HEK293 (cell line): ENCODE data around the gene AGAP1.

ENCODE experiments used
- CTCF ChIA-PET: fragments of 350-600 bp; formaldehyde crosslinking; extraction: SDS; loops from one replicate; lab custom pipeline; 2021; ENCODE audit warnings: antibody characterized with exemption; lab: Yijun Ruan, JAX
- POLR2A ChIA-PET: fragments of 300-600 bp; formaldehyde crosslinking; extraction: SDS; loops from one replicate; lab custom pipeline; 2020; ENCODE audit warnings: antibody characterized with exemption, inconsistent platforms; lab: Yijun Ruan, JAX
- H3K27ac ChIP-seq: fragments of 200-500 bp; sonication (Bioruptor generic); 2 replicates; pipeline ENCODE4 v1.5.1; 2014; ENCODE audit warnings: low read depth, low read length, control low read depth, inconsistent platforms; ENCODE audit errors: extremely low read depth
- H3K36me3 ChIP-seq, 2 experiments: fragments of 200-500 bp in 1 of 2; sonication (Bioruptor generic) in 1 of 2; 1 replicate in 1 of 2; 2 replicates in 1 of 2; pipeline ENCODE4 v1.5.1; 2014 to 2017; ENCODE audit warnings: inconsistent platforms in 2 of 2, low read length in 2 of 2; ENCODE audit not compliant: control insufficient read depth in 2 of 2, insufficient read depth in 1 of 2
- H3K4me1 ChIP-seq: fragments of 200-500 bp; sonication (Bioruptor generic); 2 replicates; pipeline ENCODE4 v1.5.1; 2014; ENCODE audit warnings: mild to moderate bottlenecking, low read length, inconsistent platforms; ENCODE audit not compliant: control insufficient read depth, insufficient read depth
- H3K4me3 ChIP-seq: 2 replicates; pipeline ENCODE4 v1.5.1; 2011; ENCODE audit warnings: low read depth, mild to moderate bottlenecking, control low read depth, low read length, moderate library complexity
- H3K9me3 ChIP-seq: fragments of 200-500 bp; sonication (Bioruptor generic); 2 replicates; pipeline ENCODE4 v1.5.1; 2014; ENCODE audit warnings: low read depth, low read length, inconsistent platforms; ENCODE audit not compliant: control insufficient read depth, insufficient read depth
- FEZF1 ChIP-seq: fragments of 450-650 bp; formaldehyde crosslinking; IDR thresholded peaks from 2 replicates; pipeline ENCODE4 v1.5.1; 2016; ENCODE audit warnings: missing biosample characterization, missing genetic modification characterization
- GFI1B ChIP-seq: fragments of 450-650 bp; formaldehyde crosslinking; IDR thresholded peaks from 2 replicates; pipeline ENCODE4 v1.5.1; 2016; ENCODE audit warnings: missing biosample characterization, missing genetic modification characterization
- HOXD13 ChIP-seq: sonication (generic); formaldehyde crosslinking; IDR thresholded peaks from 2 replicates; pipeline ENCODE4 v1.8.0; 2022; ENCODE audit warnings: missing genetic modification reagents, borderline replicate concordance
- OSR2 ChIP-seq: fragments of 450-650 bp; formaldehyde crosslinking; IDR thresholded peaks from 2 replicates; pipeline ENCODE4 v1.5.1; 2016; ENCODE audit warnings: missing biosample characterization, missing genetic modification characterization
- ZBTB17 ChIP-seq: fragments of 450-650 bp; formaldehyde crosslinking; IDR thresholded peaks from 2 replicates; pipeline ENCODE4 v1.5.1; 2016; ENCODE audit warnings: missing biosample characterization, missing genetic modification characterization
- ZNF114 ChIP-seq: fragments of 450-650 bp; formaldehyde crosslinking; IDR thresholded peaks from 2 replicates; pipeline ENCODE4 v1.5.0; 2017; ENCODE audit warnings: missing biosample characterization, missing genetic modification characterization
- ZNF184 ChIP-seq: fragments of 450-650 bp; IDR thresholded peaks from 2 replicates; pipeline ENCODE4 v1.5.1; 2018; ENCODE audit warnings: missing biosample characterization, mild to moderate bottlenecking, missing genetic modification characterization
- ZNF24 ChIP-seq: fragments of 450-650 bp; formaldehyde crosslinking; IDR thresholded peaks from 2 replicates; pipeline ENCODE4 v1.5.1; 2016; ENCODE audit warnings: missing biosample characterization, missing genetic modification characterization
- ZNF654 ChIP-seq: fragments of 450-650 bp; formaldehyde crosslinking; IDR thresholded peaks from 2 replicates; pipeline ENCODE4 v1.5.1; 2016; ENCODE audit warnings: low read depth, missing biosample characterization, missing genetic modification characterization
- ZNF658 ChIP-seq: fragments of 450-650 bp; formaldehyde crosslinking; IDR thresholded peaks from 2 replicates; pipeline ENCODE4; 2016; ENCODE audit warnings: missing biosample characterization, missing genetic modification characterization
- ZNF660 ChIP-seq: fragments of 450-650 bp; IDR thresholded peaks from 2 replicates; pipeline ENCODE4 v1.5.1; 2018; ENCODE audit warnings: missing biosample characterization, mild to moderate bottlenecking, missing genetic modification characterization
- ZNF843 ChIP-seq: fragments of 450-650 bp; formaldehyde crosslinking; IDR thresholded peaks from 2 replicates; pipeline ENCODE4 v1.5.1; 2016; ENCODE audit warnings: missing biosample characterization, missing genetic modification characterization
- ZSCAN16 ChIP-seq: fragments of 450-650 bp; formaldehyde crosslinking; IDR thresholded peaks from 2 replicates; pipeline ENCODE4 v1.5.1; 2016; ENCODE audit warnings: missing biosample characterization, missing genetic modification characterization
- TF ChIP-seq, protein P1 (sequence below): fragments of 450-650 bp; formaldehyde crosslinking; IDR thresholded peaks from 2 replicates; pipeline ENCODE4 v1.5.1; 2016; ENCODE audit warnings: missing biosample characterization, missing genetic modification characterization
- TF ChIP-seq, protein P2 (sequence below): IDR thresholded peaks from 2 replicates; pipeline ENCODE4 v1.6.1; 2011; ENCODE audit warnings: mild to moderate bottlenecking, low read depth, low read length, borderline replicate concordance
- TF ChIP-seq, protein P3 (sequence below): fragments of 450-650 bp; formaldehyde crosslinking; IDR thresholded peaks from 2 replicates; pipeline ENCODE4 v1.5.1; 2016; ENCODE audit warnings: missing biosample characterization, missing genetic modification characterization
- TF ChIP-seq, protein P4 (sequence below): fragments of 450-650 bp; formaldehyde crosslinking; IDR thresholded peaks from 2 replicates; pipeline ENCODE4 v1.5.1; 2017; ENCODE audit warnings: missing biosample characterization, missing genetic modification characterization
- TF ChIP-seq, protein P5 (sequence below): fragments of 450-650 bp; formaldehyde crosslinking; IDR thresholded peaks from 2 replicates; pipeline ENCODE4 v1.5.1; 2016; ENCODE audit warnings: missing biosample characterization, missing genetic modification characterization
- TF ChIP-seq, protein P6 (sequence below): fragments of 450-650 bp; formaldehyde crosslinking; conservative IDR thresholded peaks from 2 replicates; pipeline ENCODE4 v1.5.1; 2016; ENCODE audit warnings: low read depth, missing biosample characterization, missing genetic modification characterization

The AGAP1 gene

DNA sequence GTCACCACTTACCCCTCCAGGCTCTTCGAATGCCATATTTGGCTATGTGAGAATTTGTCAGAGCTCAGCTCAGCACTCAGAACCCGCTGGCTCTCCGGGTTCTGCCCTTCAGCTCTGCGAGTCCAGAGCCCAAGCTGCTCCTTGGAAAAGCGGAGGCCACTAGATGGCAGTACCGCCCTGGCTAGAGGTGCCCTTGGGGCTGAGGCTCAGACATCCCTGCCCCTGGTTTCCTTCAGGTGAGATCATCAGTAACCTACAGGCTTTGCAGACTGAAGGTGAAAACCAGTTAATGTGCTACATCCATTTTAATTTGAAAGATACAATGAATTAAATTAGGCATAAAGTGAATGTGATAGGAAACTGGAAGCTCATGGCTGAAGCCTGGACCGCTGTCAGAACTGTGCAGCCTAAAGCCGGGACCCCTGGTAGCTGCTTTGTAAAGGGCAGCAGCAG is 285.6 kb downstream of the AGAP1 start:
- POLR2A ChIA-PET: interaction anchor here (0.8 to 1.2 kb wide), 2 partner anchors 13 to 401 kb away, joined by 3 read pairs; no protein-coding TSS in a partner anchor
- no peak overlapping the region for H3K4me3 ChIP-seq
- H3K36me3 ChIP-seq: no peaks in the 10 kb centered on the region
- no peak for TF ChIP-seq GFI1B (tag by site-specific recombination)
- no peak for TF ChIP-seq ZNF184
- TF ChIP-seq, protein P1, sequence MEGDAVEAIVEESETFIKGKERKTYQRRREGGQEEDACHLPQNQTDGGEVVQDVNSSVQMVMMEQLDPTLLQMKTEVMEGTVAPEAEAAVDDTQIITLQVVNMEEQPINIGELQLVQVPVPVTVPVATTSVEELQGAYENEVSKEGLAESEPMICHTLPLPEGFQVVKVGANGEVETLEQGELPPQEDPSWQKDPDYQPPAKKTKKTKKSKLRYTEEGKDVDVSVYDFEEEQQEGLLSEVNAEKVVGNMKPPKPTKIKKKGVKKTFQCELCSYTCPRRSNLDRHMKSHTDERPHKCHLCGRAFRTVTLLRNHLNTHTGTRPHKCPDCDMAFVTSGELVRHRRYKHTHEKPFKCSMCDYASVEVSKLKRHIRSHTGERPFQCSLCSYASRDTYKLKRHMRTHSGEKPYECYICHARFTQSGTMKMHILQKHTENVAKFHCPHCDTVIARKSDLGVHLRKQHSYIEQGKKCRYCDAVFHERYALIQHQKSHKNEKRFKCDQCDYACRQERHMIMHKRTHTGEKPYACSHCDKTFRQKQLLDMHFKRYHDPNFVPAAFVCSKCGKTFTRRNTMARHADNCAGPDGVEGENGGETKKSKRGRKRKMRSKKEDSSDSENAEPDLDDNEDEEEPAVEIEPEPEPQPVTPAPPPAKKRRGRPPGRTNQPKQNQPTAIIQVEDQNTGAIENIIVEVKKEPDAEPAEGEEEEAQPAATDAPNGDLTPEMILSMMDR (tag by site-specific recombination): peak; percentile 55; the same call in 1 of the 2 replicates
- peak; percentile 65 for TF ChIP-seq ZBTB17 (tag by site-specific recombination)
- peak; percentile 53; the same call in 1 of the 2 replicates for TF ChIP-seq ZNF660 (tag by site-specific recombination)
- no peak for TF ChIP-seq HOXD13 (CRISPR knock-in tag)
- TF ChIP-seq, protein P2, sequence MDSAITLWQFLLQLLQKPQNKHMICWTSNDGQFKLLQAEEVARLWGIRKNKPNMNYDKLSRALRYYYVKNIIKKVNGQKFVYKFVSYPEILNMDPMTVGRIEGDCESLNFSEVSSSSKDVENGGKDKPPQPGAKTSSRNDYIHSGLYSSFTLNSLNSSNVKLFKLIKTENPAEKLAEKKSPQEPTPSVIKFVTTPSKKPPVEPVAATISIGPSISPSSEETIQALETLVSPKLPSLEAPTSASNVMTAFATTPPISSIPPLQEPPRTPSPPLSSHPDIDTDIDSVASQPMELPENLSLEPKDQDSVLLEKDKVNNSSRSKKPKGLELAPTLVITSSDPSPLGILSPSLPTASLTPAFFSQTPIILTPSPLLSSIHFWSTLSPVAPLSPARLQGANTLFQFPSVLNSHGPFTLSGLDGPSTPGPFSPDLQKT: no peak
- TF ChIP-seq ZNF654: peak; percentile 91
- no peak for TF ChIP-seq ZNF114
- TF ChIP-seq ZSCAN16: peak; percentile 97
- no peak for TF ChIP-seq ZNF658 (tag by site-specific recombination)
- H3K9me3 ChIP-seq: no peaks in the 10 kb centered on the region
- no peak overlapping the region for H3K27ac ChIP-seq
- CTCF ChIA-PET: interaction anchor here (0.6 to 6.8 kb wide), 46 partner anchors 8 to 1295 kb away, joined by 3 to 146 read pairs (median 4); no protein-coding TSS in a partner anchor
- H3K4me1 ChIP-seq: peaks cover 12% of the 10 kb centered on the region

DNA sequence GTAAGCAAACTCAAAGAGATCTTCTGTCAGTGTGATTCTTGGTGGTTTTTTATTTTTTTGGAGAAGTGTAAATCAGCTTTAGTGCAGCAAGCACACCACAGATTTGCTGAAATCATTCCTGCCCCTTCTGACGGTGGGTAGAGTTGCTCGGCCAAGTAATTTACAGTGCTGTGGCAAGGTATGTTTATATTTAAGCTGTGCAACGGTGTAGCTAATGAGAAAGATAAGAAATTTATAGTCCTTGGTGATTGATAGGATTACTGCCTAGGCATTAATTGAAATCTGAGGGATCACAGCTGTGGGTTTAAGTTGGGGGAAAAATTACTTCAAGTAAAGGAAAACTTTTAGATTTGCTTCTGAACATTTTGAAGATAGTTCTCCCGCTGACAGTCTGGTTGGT is 286.6 kb downstream of the AGAP1 start:
- POLR2A ChIA-PET: interaction anchor here (1.2 kb wide), 1 partner anchor 400 kb away, joined by 3 read pairs; no protein-coding TSS in a partner anchor
- TF ChIP-seq, protein P3, sequence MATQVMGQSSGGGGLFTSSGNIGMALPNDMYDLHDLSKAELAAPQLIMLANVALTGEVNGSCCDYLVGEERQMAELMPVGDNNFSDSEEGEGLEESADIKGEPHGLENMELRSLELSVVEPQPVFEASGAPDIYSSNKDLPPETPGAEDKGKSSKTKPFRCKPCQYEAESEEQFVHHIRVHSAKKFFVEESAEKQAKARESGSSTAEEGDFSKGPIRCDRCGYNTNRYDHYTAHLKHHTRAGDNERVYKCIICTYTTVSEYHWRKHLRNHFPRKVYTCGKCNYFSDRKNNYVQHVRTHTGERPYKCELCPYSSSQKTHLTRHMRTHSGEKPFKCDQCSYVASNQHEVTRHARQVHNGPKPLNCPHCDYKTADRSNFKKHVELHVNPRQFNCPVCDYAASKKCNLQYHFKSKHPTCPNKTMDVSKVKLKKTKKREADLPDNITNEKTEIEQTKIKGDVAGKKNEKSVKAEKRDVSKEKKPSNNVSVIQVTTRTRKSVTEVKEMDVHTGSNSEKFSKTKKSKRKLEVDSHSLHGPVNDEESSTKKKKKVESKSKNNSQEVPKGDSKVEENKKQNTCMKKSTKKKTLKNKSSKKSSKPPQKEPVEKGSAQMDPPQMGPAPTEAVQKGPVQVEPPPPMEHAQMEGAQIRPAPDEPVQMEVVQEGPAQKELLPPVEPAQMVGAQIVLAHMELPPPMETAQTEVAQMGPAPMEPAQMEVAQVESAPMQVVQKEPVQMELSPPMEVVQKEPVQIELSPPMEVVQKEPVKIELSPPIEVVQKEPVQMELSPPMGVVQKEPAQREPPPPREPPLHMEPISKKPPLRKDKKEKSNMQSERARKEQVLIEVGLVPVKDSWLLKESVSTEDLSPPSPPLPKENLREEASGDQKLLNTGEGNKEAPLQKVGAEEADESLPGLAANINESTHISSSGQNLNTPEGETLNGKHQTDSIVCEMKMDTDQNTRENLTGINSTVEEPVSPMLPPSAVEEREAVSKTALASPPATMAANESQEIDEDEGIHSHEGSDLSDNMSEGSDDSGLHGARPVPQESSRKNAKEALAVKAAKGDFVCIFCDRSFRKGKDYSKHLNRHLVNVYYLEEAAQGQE (tag by site-specific recombination): no peak
- TF ChIP-seq, protein P4, sequence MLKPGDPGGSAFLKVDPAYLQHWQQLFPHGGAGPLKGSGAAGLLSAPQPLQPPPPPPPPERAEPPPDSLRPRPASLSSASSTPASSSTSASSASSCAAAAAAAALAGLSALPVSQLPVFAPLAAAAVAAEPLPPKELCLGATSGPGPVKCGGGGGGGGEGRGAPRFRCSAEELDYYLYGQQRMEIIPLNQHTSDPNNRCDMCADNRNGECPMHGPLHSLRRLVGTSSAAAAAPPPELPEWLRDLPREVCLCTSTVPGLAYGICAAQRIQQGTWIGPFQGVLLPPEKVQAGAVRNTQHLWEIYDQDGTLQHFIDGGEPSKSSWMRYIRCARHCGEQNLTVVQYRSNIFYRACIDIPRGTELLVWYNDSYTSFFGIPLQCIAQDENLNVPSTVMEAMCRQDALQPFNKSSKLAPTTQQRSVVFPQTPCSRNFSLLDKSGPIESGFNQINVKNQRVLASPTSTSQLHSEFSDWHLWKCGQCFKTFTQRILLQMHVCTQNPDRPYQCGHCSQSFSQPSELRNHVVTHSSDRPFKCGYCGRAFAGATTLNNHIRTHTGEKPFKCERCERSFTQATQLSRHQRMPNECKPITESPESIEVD (tag by site-specific recombination): peak; percentile 51
- TF ChIP-seq FEZF1 (tag by site-specific recombination) (peak; percentile 63), ZNF843 (tag by site-specific recombination) (peak; percentile 60), ZNF24 (tag by site-specific recombination) (no peak), OSR2 (tag by site-specific recombination) (peak; percentile 38; the same call in 1 of the 2 replicates)
- TF ChIP-seq, protein P5, sequence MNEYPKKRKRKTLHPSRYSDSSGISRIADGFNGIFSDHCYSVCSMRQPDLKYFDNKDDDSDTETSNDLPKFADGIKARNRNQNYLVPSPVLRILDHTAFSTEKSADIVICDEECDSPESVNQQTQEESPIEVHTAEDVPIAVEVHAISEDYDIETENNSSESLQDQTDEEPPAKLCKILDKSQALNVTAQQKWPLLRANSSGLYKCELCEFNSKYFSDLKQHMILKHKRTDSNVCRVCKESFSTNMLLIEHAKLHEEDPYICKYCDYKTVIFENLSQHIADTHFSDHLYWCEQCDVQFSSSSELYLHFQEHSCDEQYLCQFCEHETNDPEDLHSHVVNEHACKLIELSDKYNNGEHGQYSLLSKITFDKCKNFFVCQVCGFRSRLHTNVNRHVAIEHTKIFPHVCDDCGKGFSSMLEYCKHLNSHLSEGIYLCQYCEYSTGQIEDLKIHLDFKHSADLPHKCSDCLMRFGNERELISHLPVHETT (tag by site-specific recombination): no peak
- TF ChIP-seq, protein P6, sequence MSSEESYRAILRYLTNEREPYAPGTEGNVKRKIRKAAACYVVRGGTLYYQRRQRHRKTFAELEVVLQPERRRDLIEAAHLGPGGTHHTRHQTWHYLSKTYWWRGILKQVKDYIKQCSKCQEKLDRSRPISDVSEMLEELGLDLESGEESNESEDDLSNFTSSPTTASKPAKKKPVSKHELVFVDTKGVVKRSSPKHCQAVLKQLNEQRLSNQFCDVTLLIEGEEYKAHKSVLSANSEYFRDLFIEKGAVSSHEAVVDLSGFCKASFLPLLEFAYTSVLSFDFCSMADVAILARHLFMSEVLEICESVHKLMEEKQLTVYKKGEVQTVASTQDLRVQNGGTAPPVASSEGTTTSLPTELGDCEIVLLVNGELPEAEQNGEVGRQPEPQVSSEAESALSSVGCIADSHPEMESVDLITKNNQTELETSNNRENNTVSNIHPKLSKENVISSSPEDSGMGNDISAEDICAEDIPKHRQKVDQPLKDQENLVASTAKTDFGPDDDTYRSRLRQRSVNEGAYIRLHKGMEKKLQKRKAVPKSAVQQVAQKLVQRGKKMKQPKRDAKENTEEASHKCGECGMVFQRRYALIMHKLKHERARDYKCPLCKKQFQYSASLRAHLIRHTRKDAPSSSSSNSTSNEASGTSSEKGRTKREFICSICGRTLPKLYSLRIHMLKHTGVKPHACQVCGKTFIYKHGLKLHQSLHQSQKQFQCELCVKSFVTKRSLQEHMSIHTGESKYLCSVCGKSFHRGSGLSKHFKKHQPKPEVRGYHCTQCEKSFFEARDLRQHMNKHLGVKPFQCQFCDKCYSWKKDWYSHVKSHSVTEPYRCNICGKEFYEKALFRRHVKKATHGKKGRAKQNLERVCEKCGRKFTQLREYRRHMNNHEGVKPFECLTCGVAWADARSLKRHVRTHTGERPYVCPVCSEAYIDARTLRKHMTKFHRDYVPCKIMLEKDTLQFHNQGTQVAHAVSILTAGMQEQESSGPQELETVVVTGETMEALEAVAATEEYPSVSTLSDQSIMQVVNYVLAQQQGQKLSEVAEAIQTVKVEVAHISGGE (tag by site-specific recombination): no peak
- CTCF ChIA-PET: interaction anchor here (0.6 to 6.8 kb wide), 21 partner anchors 9 to 530 kb away, joined by 3 to 146 read pairs (median 6); no protein-coding TSS in a partner anchor

More for the DNA sequence above, 286.6 kb downstream of the AGAP1 start:
- Histone ChIP-seq H3K27ac (no peak overlapping the region), H3K4me3 (no peak overlapping the region), H3K9me3 (no peaks in the 10 kb centered on the region), H3K4me1 (peaks cover 12% of the 10 kb centered on the region), H3K36me3 (no peaks in the 10 kb centered on the region)
